IPS-15b (cell line): ENCODE data around the gene RELT.
A peak's percentile ranks its signal among the peaks of the same experiment; 100 is the strongest.

ENCODE experiments used
- H3K27me3 ChIP-seq: one replicate; pipeline ENCODE4 v1.6.1; 2013; ENCODE audit warnings: low read length; ENCODE audit not compliant: control insufficient read depth, insufficient read depth
- H3K36me3 ChIP-seq: one replicate; pipeline ENCODE4 v1.6.1; 2013; ENCODE audit warnings: low read length; ENCODE audit not compliant: control insufficient read depth, insufficient read depth
- H3K4me1 ChIP-seq: one replicate; pipeline ENCODE4 v1.6.1; 2013; ENCODE audit warnings: mild to moderate bottlenecking, low read length; ENCODE audit not compliant: control insufficient read depth, insufficient read depth
- H3K4me3 ChIP-seq: one replicate; pipeline ENCODE4 v1.5.1; 2013; ENCODE audit warnings: low read depth, low read length
- H3K9ac ChIP-seq: one replicate; pipeline ENCODE4 v1.6.1; 2013; ENCODE audit warnings: low read depth, mild to moderate bottlenecking, low read length
- H3K9me3 ChIP-seq: one replicate; pipeline ENCODE4 v1.6.1; 2013; ENCODE audit warnings: mild to moderate bottlenecking, low read length; ENCODE audit not compliant: control insufficient read depth, insufficient read depth

RELT gene

DNA sequence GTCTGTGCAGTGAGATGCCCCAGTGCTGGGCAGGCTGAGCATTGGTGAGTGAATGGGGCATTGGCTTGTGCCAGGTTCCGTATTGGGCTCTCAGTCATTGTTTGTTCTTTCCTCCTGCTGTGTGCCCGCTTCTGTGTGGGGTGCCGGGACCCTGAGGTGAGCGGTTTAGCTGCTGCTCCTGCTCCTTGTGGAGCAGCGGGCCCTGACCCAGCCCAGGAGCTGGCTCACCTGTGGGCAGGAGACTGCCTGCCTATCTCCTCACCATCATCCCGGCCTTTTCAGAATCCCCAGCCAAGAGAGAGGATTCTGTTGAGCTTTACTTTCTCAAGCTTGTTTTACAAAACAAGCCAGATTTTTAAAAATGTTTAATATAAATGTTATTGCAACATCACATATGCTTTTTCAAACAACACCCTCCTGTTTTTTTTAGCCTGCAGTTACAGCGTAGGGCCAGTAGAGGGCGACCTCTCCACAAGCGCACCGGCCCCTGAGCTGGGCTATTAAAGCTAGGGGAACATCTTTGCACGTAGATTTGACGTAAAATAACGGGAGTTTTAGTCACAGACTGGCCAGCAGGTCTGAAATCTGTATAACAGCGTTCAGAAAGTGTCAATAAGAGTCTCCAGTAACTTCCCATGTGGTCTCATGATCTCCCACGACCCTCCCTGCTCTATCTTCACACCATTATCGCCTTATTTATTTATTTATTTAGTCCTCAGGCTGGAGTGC lies 25.1 kb upstream of the RELT start:
- no peaks in the 10 kb centered on the region for H3K27me3 ChIP-seq
- H3K4me1 ChIP-seq: no peaks in the 10 kb centered on the region
- H3K9ac ChIP-seq: no peak overlapping the region
- no peaks in the 10 kb centered on the region for H3K9me3 ChIP-seq
- no peak overlapping the region for H3K4me3 ChIP-seq
- H3K36me3 ChIP-seq: no peaks in the 10 kb centered on the region

- Histone ChIP-seq H3K9ac (no peak overlapping the region), H3K4me3 (no peak overlapping the region), H3K9me3 (no peaks in the 10 kb centered on the region), H3K36me3 (no peaks in the 10 kb centered on the region), H3K4me1 (no peaks in the 10 kb centered on the region), H3K27me3 (no peaks in the 10 kb centered on the region)
Observed at GRCh38 chr11:73353422-73353821, 22.8 kb upstream of the RELT start.

DNA sequence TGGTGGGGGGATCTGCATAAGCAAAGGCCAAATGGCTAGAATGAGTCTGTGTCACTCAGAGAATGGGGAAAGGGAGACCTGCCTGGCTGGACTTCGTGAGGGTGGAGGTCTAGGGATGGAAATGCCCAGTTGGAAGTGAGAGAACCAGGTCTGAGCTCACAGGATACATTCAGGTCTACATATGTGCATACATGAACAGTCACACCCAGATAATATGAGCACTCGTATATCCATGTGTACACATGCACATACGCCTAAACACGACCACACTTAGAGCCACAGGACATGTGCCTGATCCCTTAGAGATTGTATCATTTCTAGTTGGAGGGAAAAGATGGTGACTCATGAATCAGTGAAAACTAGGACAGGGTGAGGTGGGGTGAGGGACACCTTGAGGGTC lies 21.1 kb upstream of the RELT start:
- H3K27me3 ChIP-seq: no peaks in the 10 kb centered on the region
- H3K9ac ChIP-seq: no peak overlapping the region
- no peaks in the 10 kb centered on the region for H3K4me1 ChIP-seq
- H3K36me3 ChIP-seq: no peaks in the 10 kb centered on the region
- no peak overlapping the region for H3K4me3 ChIP-seq
- no peaks in the 10 kb centered on the region for H3K9me3 ChIP-seq

DNA sequence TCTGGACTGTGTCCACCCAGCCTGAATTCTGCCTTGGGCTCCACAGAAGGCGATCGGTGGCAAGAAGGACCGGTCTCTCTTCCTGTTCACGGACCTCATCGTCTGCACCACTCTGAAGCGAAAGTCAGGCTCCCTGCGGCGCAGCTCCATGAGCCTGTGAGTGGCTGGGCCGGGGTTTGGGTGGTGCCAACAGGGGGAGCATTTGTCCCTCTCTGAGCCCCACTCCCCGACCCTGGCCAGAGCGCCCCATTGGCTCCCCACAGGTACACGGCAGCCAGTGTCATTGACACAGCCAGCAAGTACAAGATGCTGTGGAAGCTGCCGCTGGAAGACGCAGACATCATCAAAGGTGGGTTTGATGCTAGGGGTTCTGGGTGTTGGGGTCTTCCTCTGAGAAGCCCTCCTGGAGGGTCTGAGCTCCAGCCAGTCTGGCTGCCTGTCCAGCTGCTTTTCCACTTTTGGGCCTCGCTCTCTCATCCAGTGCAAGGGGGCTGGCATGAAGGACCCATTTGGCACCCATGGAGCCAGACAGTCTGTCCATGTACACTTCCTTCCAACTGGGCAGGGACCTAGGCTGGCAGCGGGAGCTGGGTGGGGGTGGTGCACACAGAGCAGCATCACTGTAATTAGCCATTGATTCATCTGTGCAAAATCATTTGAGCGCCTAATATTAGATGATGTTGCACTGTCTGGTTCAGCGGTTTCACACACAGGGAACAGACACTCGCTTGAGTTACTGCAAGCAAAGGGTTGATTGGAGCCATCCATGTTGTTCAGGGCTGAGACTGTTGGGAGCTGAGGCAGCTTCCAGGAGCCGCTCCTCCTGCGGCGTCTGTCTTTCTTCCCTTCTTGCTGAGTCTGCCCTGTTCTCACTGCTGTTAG lies 19.0 kb upstream of the RELT start:
- Histone ChIP-seq H3K36me3 (no peaks in the 10 kb centered on the region), H3K27me3 (no peaks in the 10 kb centered on the region)

GRCh38 chr11:73358071-73358470 lies 18.1 kb upstream of the RELT start:
- Histone ChIP-seq H3K9me3 (no peaks in the 10 kb centered on the region), H3K4me3 (no peak overlapping the region), H3K36me3 (no peaks in the 10 kb centered on the region), H3K27me3 (peaks cover 5% of the 10 kb centered on the region), H3K9ac (no peak overlapping the region), H3K4me1 (no peaks in the 10 kb centered on the region)

More for the DNA sequence above, 19.0 kb upstream of the RELT start:
- no peak overlapping the region for H3K4me3 ChIP-seq
- no peaks in the 10 kb centered on the region for H3K9me3 ChIP-seq
- no peaks in the 10 kb centered on the region for H3K4me1 ChIP-seq
- H3K9ac ChIP-seq: no peak overlapping the region

- no peak overlapping the region for H3K4me3 ChIP-seq
- H3K9me3 ChIP-seq: no peaks in the 10 kb centered on the region
- peaks cover 5% of the 10 kb centered on the region for H3K27me3 ChIP-seq
- H3K4me1 ChIP-seq: no peaks in the 10 kb centered on the region
- H3K9ac ChIP-seq: no peak overlapping the region
- H3K36me3 ChIP-seq: no peaks in the 10 kb centered on the region
Observed at GRCh38 chr11:73359341-73359740, 16.9 kb upstream of the RELT start.

DNA sequence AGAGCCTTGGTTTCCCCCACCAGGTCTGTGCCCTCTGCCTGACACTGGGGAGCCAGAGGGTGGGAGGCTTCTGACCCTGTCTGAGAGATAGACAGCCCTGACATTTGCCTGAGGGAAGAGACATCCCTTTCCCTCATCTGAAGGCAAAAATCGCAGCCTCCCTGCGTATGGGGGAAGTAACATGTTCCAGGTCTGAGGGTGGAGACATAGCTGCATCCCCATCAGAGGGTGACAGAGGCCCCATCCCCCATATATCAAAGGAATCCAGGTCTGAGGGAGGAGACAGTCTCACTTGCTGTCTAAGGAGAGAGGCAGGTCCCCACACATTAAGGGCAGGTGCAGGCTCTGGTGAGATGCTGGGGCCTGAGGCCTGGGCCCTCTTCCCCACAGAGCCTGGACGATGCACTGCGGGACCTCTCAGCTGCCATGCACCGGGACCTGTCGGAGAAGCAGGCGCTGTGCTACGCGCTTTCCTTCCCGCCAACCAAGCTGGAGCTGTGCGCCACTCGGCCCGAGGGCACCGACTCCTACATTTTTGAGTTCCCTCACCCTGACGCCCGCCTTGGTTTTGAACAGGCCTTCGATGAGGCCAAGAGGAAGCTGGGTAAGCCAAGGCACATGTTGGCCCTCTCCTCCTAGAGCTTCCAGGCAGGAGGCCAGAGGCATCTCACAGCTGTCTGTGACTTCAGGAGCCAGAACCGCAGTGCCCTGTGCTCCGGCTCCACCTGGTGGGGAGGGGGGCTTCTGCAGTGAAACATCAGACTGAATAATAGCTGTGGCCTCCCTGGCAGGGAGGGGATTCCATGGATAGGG lies 16.1 kb upstream of the RELT start:
- no peaks in the 10 kb centered on the region for H3K36me3 ChIP-seq
- peaks cover 5% of the 10 kb centered on the region for H3K27me3 ChIP-seq
- no peaks in the 10 kb centered on the region for H3K9me3 ChIP-seq
- H3K4me1 ChIP-seq: no peaks in the 10 kb centered on the region
- H3K4me3 ChIP-seq: no peak overlapping the region
- H3K9ac ChIP-seq: no peak overlapping the region

- peaks cover 4% of the 10 kb centered on the region for H3K36me3 ChIP-seq
- H3K4me3 ChIP-seq: no peak overlapping the region
- H3K4me1 ChIP-seq: no peaks in the 10 kb centered on the region
- H3K9ac ChIP-seq: no peak overlapping the region
- no peaks in the 10 kb centered on the region for H3K9me3 ChIP-seq
- peaks cover 5% of the 10 kb centered on the region for H3K27me3 ChIP-seq
Observed at GRCh38 chr11:73360743-73361369, 15.3 kb upstream of the RELT start.

- Histone ChIP-seq H3K9ac (no peak overlapping the region), H3K36me3 (peaks cover 4% of the 10 kb centered on the region), H3K4me3 (peak overlapping the region; percentile 58), H3K9me3 (no peaks in the 10 kb centered on the region), H3K4me1 (no peaks in the 10 kb centered on the region), H3K27me3 (peaks cover 5% of the 10 kb centered on the region)
Observed at GRCh38 chr11:73361953-73362776, 14.0 kb upstream of the RELT start.

- Histone ChIP-seq H3K4me1 (no peaks in the 10 kb centered on the region), H3K9ac (no peak overlapping the region), H3K27me3 (peaks cover 5% of the 10 kb centered on the region), H3K9me3 (no peaks in the 10 kb centered on the region), H3K36me3 (peaks cover 4% of the 10 kb centered on the region), H3K4me3 (no peak overlapping the region)
Observed at GRCh38 chr11:73363147-73363546, 13.1 kb upstream of the RELT start.
